Measurements from ENCODE around the gene PFKFB3. TPM values are rescaled to one million over a fixed set of nuclear protein-coding genes. Genes with fewer than 3 reads are reported as not detected.

Gene PFKFB3
- total RNA-seq, 1 donor from 2014 or later, result 44.5 TPM

GRCh38 chr10:6296828-6297251 lies 94.1 kb downstream of the PFKFB3 start:
- H3K27me3 ChIP-seq (ENCODE audit: control insufficient read depth, insufficient read depth, low read length), result no peaks in the 10 kb centered on the region
- TF ChIP-seq CTCF (IDR thresholded peaks at IDR 0.05; ENCODE audit: insufficient read depth, low read length, poor library complexity, severe bottlenecking), result no peak
- DNase-seq (ENCODE audit: low read depth), result no peak
- no peaks in the 10 kb centered on the region for H3K36me3 ChIP-seq (ENCODE audit: control insufficient read depth, insufficient read depth, low read length)
- H3K4me3 ChIP-seq (ENCODE audit: low read depth, low read length), result no peak overlapping the region

GRCh38 chr10:6297522-6297921 lies 94.8 kb downstream of the PFKFB3 start:
- no peak for TF ChIP-seq CTCF (IDR thresholded peaks at IDR 0.05; ENCODE audit: insufficient read depth, low read length, poor library complexity, severe bottlenecking)
- no peaks in the 10 kb centered on the region for H3K27me3 ChIP-seq (ENCODE audit: control insufficient read depth, insufficient read depth, low read length)
- no peak overlapping the region for H3K4me3 ChIP-seq (ENCODE audit: low read depth, low read length)
- H3K36me3 ChIP-seq (ENCODE audit: control insufficient read depth, insufficient read depth, low read length), result no peaks in the 10 kb centered on the region
- DNase-seq (ENCODE audit: low read depth), result no peak

- H3K27me3 ChIP-seq (ENCODE audit: control insufficient read depth, insufficient read depth, low read length), result no peaks in the 10 kb centered on the region
These were observed 95.2 kb downstream of the PFKFB3 start for GRCh38 chr10:6297951-6298381.

GRCh38 chr10:6298428-6298827 lies 95.7 kb downstream of the PFKFB3 start:
- Histone ChIP-seq H3K36me3 (ENCODE audit: control insufficient read depth, insufficient read depth, low read length) (no peaks in the 10 kb centered on the region), H3K4me3 (ENCODE audit: low read depth, low read length) (no peak overlapping the region), H3K27me3 (ENCODE audit: control insufficient read depth, insufficient read depth, low read length) (no peaks in the 10 kb centered on the region)
- no peak for TF ChIP-seq CTCF (IDR thresholded peaks at IDR 0.05; ENCODE audit: insufficient read depth, low read length, poor library complexity, severe bottlenecking)
- no peak for DNase-seq (ENCODE audit: low read depth)

More at GRCh38 chr10:6297951-6298381, 95.2 kb downstream of the PFKFB3 start:
- no peak for TF ChIP-seq CTCF (IDR thresholded peaks at IDR 0.05; ENCODE audit: insufficient read depth, low read length, poor library complexity, severe bottlenecking)
- Histone ChIP-seq H3K36me3 (ENCODE audit: control insufficient read depth, insufficient read depth, low read length) (no peaks in the 10 kb centered on the region), H3K4me3 (ENCODE audit: low read depth, low read length) (no peak overlapping the region)
- no peak for DNase-seq (ENCODE audit: low read depth)

GRCh38 chr10:6299234-6299633 lies 96.5 kb downstream of the PFKFB3 start:
- DNase-seq (ENCODE audit: low read depth), result peak; percentile 89
- Histone ChIP-seq H3K36me3 (ENCODE audit: control insufficient read depth, insufficient read depth, low read length) (no peaks in the 10 kb centered on the region), H3K27me3 (ENCODE audit: control insufficient read depth, insufficient read depth, low read length) (no peaks in the 10 kb centered on the region), H3K4me3 (ENCODE audit: low read depth, low read length) (no peak overlapping the region)
- TF ChIP-seq CTCF (IDR thresholded peaks at IDR 0.05; ENCODE audit: insufficient read depth, low read length, poor library complexity, severe bottlenecking), result no peak

- no peaks in the 10 kb centered on the region for H3K27me3 ChIP-seq (ENCODE audit: control insufficient read depth, insufficient read depth, low read length)
- DNase-seq (ENCODE audit: low read depth), result no peak
- no peak for TF ChIP-seq CTCF (IDR thresholded peaks at IDR 0.05; ENCODE audit: insufficient read depth, low read length, poor library complexity, severe bottlenecking)
- H3K4me3 ChIP-seq (ENCODE audit: low read depth, low read length), result no peak overlapping the region
- no peaks in the 10 kb centered on the region for H3K36me3 ChIP-seq (ENCODE audit: control insufficient read depth, insufficient read depth, low read length)
These were observed 97.0 kb downstream of the PFKFB3 start for GRCh38 chr10:6299743-6300105.

All from kidney epithelial cell (primary cell).